Transverse colon (tissue), 4 donors: Measurements from ENCODE around the gene SLC12A2. TPM values are rescaled to one million over a fixed set of nuclear protein-coding genes. Genes with fewer than 3 reads are reported as not detected.

Experiments
- DNase-seq: peaks from one replicate; pipeline ENCODE4 v3.0.0-alpha.2; 2019
- H3K27ac ChIP-seq, 4 donors: fragments of 200-600 bp; sonication (generic); 2 replicates each; pipeline ENCODE4 v1.5.1; 2016 to 2018; ENCODE audit warnings: inconsistent platforms in 4 of 4
- H3K27me3 ChIP-seq: fragments of 200-600 bp; sonication (generic); 2 replicates; pipeline ENCODE4 v1.5.1; 2017; ENCODE audit warnings: inconsistent platforms
- H3K36me3 ChIP-seq, 4 donors: fragments of 200-600 bp; sonication (generic); 2 replicates each; pipeline ENCODE4 v1.5.1; 2017 to 2019; ENCODE audit warnings: inconsistent platforms in 4 of 4
- H3K4me1 ChIP-seq, 4 donors: fragments of 200-600 bp; sonication (generic); 2 replicates each; pipeline ENCODE4 v1.5.1; 2017 to 2020; ENCODE audit warnings: inconsistent platforms in 4 of 4
- H3K4me3 ChIP-seq, 4 donors: fragments of 200-600 bp; sonication (generic); 1 replicate in 1 of 4; 2 replicates in 3 of 4; pipeline versions ENCODE4 v1.5.1 to v1.6.1; 2017 to 2019; ENCODE audit warnings: inconsistent platforms in 4 of 4
- H3K9me3 ChIP-seq, 2 donors: fragments of 200-600 bp; sonication (generic); 2 replicates each; pipeline ENCODE4 v1.5.1; 2017 to 2019; ENCODE audit warnings: inconsistent platforms in 2 of 2
- CTCF ChIP-seq, 5 experiments: fragments of 200-600 bp in 3 of 5; fragments of 450-650 bp in 2 of 5; sonication (generic) in 3 of 5; IDR thresholded peaks; 1 replicate in 2 of 5; 2 replicates in 3 of 5; pipeline ENCODE4 v1.5.1; 2016 to 2017; ENCODE audit warnings: antibody characterized with exemption in 5 of 5, inconsistent platforms in 3 of 5, mild to moderate bottlenecking in 2 of 5, moderate library complexity in 1 of 5
- EP300 ChIP-seq: sonication (generic); formaldehyde crosslinking; IDR thresholded peaks from one replicate; pipeline ENCODE4 v1.6.1; 2017; ENCODE audit warnings: antibody characterized with exemption, low read depth
- POLR2A ChIP-seq: fragments of 450-650 bp; IDR thresholded peaks from one replicate; pipeline ENCODE4 v1.6.1; 2016; ENCODE audit warnings: antibody characterized with exemption, mild to moderate bottlenecking, moderate library complexity
- POLR2AphosphoS5 ChIP-seq, 3 donors: sonication (generic); formaldehyde crosslinking; IDR thresholded peaks; one replicate each; pipeline ENCODE4 v1.6.1; 2016; ENCODE audit warnings: antibody characterized with exemption in 3 of 3
- WGBS, 2 donors: methylation state at CpG; one replicate each; pipeline ENCODE4 v1.1.5; 2018; ENCODE audit warnings: low coverage in 1 of 2; 5-methylcytosine and 5-hydroxymethylcytosine counted together
- in situ Hi-C, 4 donors: fragments of 200-750 bp; cut with MboI; loops; one replicate each; pipeline versions ENCODE4 v1.15.0 to v1.15.1; 2017; ENCODE audit warnings: low sequenced_read_pairs in 3 of 4, low pct_ligation_motif_present in 1 of 4, low pct_unique_long_range_greater_than_20kb in 1 of 4
- intact Hi-C: fragments of 100-400 bp; cut with DNase I; formaldehyde crosslinking; loops from one replicate; pipeline ENCODE4 v1.15.1; 2023; ENCODE audit warnings: low total_unique reads
- total RNA-seq, 4 donors: library from RNA; depleted of rRNA; stranded (reverse); fragments of >200 nt; gene quantifications; one replicate each; pipeline ENCODE4 v1.1.0, GENCODE V29; 2016

SLC12A2 gene
- total RNA-seq, 4 donors from 2014 or later = 40.4 to 91.1 (median 73.5) TPM

GRCh38 chr5:128135286-128135685 lies 51.7 kb downstream of the SLC12A2 start:
- H3K4me3 ChIP-seq = no peak overlapping the region
- peaks cover 0 to 6% (median 0%) of the 10 kb centered on the region in 4 donors for H3K4me1 ChIP-seq
- intact Hi-C loops (no loop called here), in situ Hi-C loops (no loop called here)
- no peak for DNase-seq
- H3K36me3 ChIP-seq = peaks cover 0 to 36% (median 12%) of the 10 kb centered on the region in 4 donors
- no peaks in the 10 kb centered on the region for H3K27me3 ChIP-seq
- TF ChIP-seq POLR2AphosphoS5 (IDR thresholded peaks at IDR 0.05) (no peak), CTCF (IDR thresholded peaks at IDR 0.05) (no peak), POLR2A (no peak), EP300 (no peak)
- no peak overlapping the region for H3K27ac ChIP-seq
- no peaks in the 10 kb centered on the region for H3K9me3 ChIP-seq

GRCh38 chr5:128143911-128144310 lies 60.3 kb downstream of the SLC12A2 start:
- intact Hi-C loops = no loop called here
- WGBS, 2 donors = 82 to 83% methylated on average over 2 of the region's 2 CpGs
- TF ChIP-seq POLR2A = no peak
- TF ChIP-seq POLR2AphosphoS5 (IDR thresholded peaks at IDR 0.05) = no peak
- TF ChIP-seq EP300 = no peak
- TF ChIP-seq CTCF (IDR thresholded peaks at IDR 0.05) = no peak
- in situ Hi-C loops = no loop called here
- DNase-seq = no peak
- Histone ChIP-seq H3K4me3 (no peak overlapping the region), H3K4me1 (no peaks in the 10 kb centered on the region), H3K9me3 (no peaks in the 10 kb centered on the region), H3K36me3 (peaks cover 0 to 33% (median 13%) of the 10 kb centered on the region in 4 donors), H3K27me3 (no peaks in the 10 kb centered on the region), H3K27ac (no peak overlapping the region)

GRCh38 chr5:128144491-128144890 lies 60.9 kb downstream of the SLC12A2 start:
- intact Hi-C loops = no loop called here
- in situ Hi-C loops = no loop called here
- Histone ChIP-seq H3K9me3 (no peaks in the 10 kb centered on the region), H3K27me3 (no peaks in the 10 kb centered on the region), H3K36me3 (peaks cover 0 to 38% (median 13%) of the 10 kb centered on the region in 4 donors), H3K27ac (no peak overlapping the region), H3K4me3 (no peak overlapping the region), H3K4me1 (no peaks in the 10 kb centered on the region)
- 83 to 87% methylated on average over 1 of the region's 1 CpG for WGBS, 2 donors
- TF ChIP-seq CTCF (IDR thresholded peaks at IDR 0.05) (no peak), POLR2AphosphoS5 (IDR thresholded peaks at IDR 0.05) (no peak), POLR2A (no peak), EP300 (no peak)
- DNase-seq = no peak

- H3K27ac ChIP-seq = no peak overlapping the region
- in situ Hi-C loops = no loop called here
These were observed 63.1 kb downstream of the SLC12A2 start for GRCh38 chr5:128146671-128147070.

More at GRCh38 chr5:128146671-128147070, 63.1 kb downstream of the SLC12A2 start:
- Histone ChIP-seq H3K36me3 (peaks cover 0 to 46% (median 16%) of the 10 kb centered on the region in 4 donors), H3K4me3 (no peak overlapping the region), H3K9me3 (no peaks in the 10 kb centered on the region), H3K4me1 (no peaks in the 10 kb centered on the region), H3K27me3 (no peaks in the 10 kb centered on the region)
- intact Hi-C loops = no loop called here
- WGBS, 2 donors = 83 to 94% methylated on average over 2 of the region's 2 CpGs
- no peak for TF ChIP-seq CTCF (IDR thresholded peaks at IDR 0.05)
- TF ChIP-seq EP300 = no peak
- no peak for TF ChIP-seq POLR2A
- TF ChIP-seq POLR2AphosphoS5 (IDR thresholded peaks at IDR 0.05) = no peak
- DNase-seq = no peak
